Measurements from ENCODE around the gene BCL2L15. TPM values are rescaled to one million over a fixed set of nuclear protein-coding genes. Genes with fewer than 3 reads are reported as not detected.

BCL2L15 gene
- total and polyA plus RNA-seq, 2 of the 8 experiments (the other 6 are each of a cell fraction or from before 2014, with no cell fraction given), result 0.32 to 0.36 TPM

- Histone ChIP-seq H2BK20ac (ENCODE audit: low read length) (no peak overlapping the region), H3K36me3 (ENCODE audit: control insufficient read depth in 2 of 4, insufficient read depth in 4 of 4, low read length in 3 of 4) (no peaks in the 10 kb centered on the region), H3K9me3 (ENCODE audit: insufficient read depth in 2 of 2, low read depth in 1 of 2, low read length in 1 of 2) (no peaks in the 10 kb centered on the region), H4K20me1 (replicated peaks in 1 of 2; ENCODE audit: control insufficient read depth in 1 of 2, insufficient read depth in 2 of 2, low read length in 2 of 2) (no peaks in the 10 kb centered on the region), H3K23me2 (ENCODE audit: low read depth, low read length) (no peaks in the 10 kb centered on the region), H3K4me3 (ENCODE audit: extremely low read depth in 1 of 4, insufficient read depth in 2 of 4, low read depth in 3 of 4, low read length in 4 of 4) (no peak overlapping the region), H3K27ac (ENCODE audit: low read depth, low read length) (no peak overlapping the region), H2AFZ (ENCODE audit: low read length) (no peak overlapping the region), H3K14ac (ENCODE audit: insufficient read length) (no peak overlapping the region), H3K18ac (ENCODE audit: extremely low read depth, low read length) (no peak overlapping the region), H4K8ac (ENCODE audit: extremely low read depth, insufficient read depth, low read length) (no peak overlapping the region), H3K56ac (replicated peaks; ENCODE audit: insufficient read length, low read depth, low read length) (no peak overlapping the region), H3K4me2 (ENCODE audit: insufficient read depth in 1 of 2, low read depth in 2 of 2, low read length in 2 of 2) (no peak overlapping the region), H2AK5ac (ENCODE audit: low read depth, low read length) (no peak overlapping the region), H3K4me1 (replicated peaks in 1 of 4; ENCODE audit: control insufficient read depth in 3 of 4, insufficient read depth in 4 of 4, low read length in 3 of 4) (no peaks in the 10 kb centered on the region), H2BK120ac (replicated peaks; ENCODE audit: low read depth, low read length) (no peak overlapping the region), H3K9ac (replicated peaks in 1 of 4; ENCODE audit: extremely low read depth in 1 of 4, low read depth in 3 of 4, low read length in 3 of 4) (no peak overlapping the region), H4K5ac (ENCODE audit: insufficient read length, low read depth, low read length) (no peak overlapping the region), H4K91ac (replicated peaks; ENCODE audit: insufficient read length, low read length) (no peak overlapping the region), H3K79me2 (ENCODE audit: control insufficient read depth in 1 of 2, insufficient read depth in 2 of 2, low read length in 2 of 2) (no peaks in the 10 kb centered on the region), H3K27me3 (replicated peaks in 1 of 4; ENCODE audit: control insufficient read depth in 3 of 4, extremely low read depth in 1 of 4, insufficient read depth in 3 of 4, low read length in 3 of 4) (no peaks in the 10 kb centered on the region), H2BK12ac (ENCODE audit: low read depth, low read length) (no peak overlapping the region), H3K79me1 (ENCODE audit: low read depth, low read length) (no peaks in the 10 kb centered on the region), H3K4ac (replicated peaks; ENCODE audit: insufficient read length, low read depth, low read length) (no peak overlapping the region), H3K23ac (ENCODE audit: insufficient read length) (no peak overlapping the region), H2BK5ac (ENCODE audit: low read depth, low read length) (no peak overlapping the region), H2BK15ac (ENCODE audit: low read length) (no peak overlapping the region)
- CTCF ChIA-PET (ENCODE audit: partially characterized antibody), result interaction anchor here (1.1 to 1.2 kb wide), 2 partner anchors 9 to 17 kb away, joined by 4 read pairs; no protein-coding TSS in a partner anchor
- FAIRE-seq (no peak), DNase-seq (ENCODE audit: low read depth in 1 of 2, low spot score in 2 of 2) (no peak)
- WGBS, 2 experiments (ENCODE audit: extremely low coverage in 1 of 2, insufficient coverage in 1 of 2, insufficient read length in 1 of 2, insufficient replicate concordance in 2 of 2, low coverage in 1 of 2, low lambda C conversion rate in 2 of 2, missing lambda C conversion rate in 1 of 2), result 92% methylated on average over 3 of the region's 3 CpGs; no CpG with 5 or more reads in 1 of the 2 experiments
- POLR2A ChIA-PET (ENCODE audit: partially characterized antibody), result no interaction called here
- TF ChIP-seq TBP (IDR thresholded peaks at IDR 0.05; ENCODE audit: low read depth, low read length), result no peak
- no peak for TF ChIP-seq CEBPB (IDR thresholded peaks at IDR 0.05; ENCODE audit: low read depth, low read length)
- no peak for TF ChIP-seq TAF7 (optimal IDR thresholded peaks at IDR 0.05; ENCODE audit: borderline replicate concordance, low read depth, low read length)
- TF ChIP-seq SIRT6 (IDR thresholded peaks at IDR 0.05; ENCODE audit: low read length), result no peak
Observed at GRCh38 chr1:113860891-113861290, 26.5 kb downstream of the BCL2L15 start.
